ENCODE measurements around the gene SUV39H1.

DNA sequence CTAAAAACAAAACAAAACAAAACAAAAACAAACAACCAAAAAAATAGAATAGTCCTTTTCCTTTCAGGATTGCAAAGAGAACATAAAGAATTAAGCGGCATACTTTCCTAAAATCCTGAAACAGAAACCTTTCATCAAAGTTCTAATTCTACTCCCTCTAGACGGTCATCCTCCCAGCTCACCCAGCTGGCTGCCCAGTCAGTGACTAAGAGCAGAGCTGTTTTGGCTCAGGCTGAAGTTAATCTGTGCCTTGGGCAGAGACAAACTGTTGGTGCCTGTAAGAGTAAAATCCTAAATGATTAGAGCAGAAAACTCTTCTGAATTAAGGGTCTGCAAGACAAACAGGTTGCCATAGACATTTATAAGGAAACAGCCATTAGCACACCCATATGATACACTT, 30.5 kb upstream of the SUV39H1 start:
- no peak for TF ChIP-seq CTCF (IDR thresholded peaks at IDR 0.05)
- no peak for TF ChIP-seq POLR2A (IDR thresholded peaks at IDR 0.05)

Measured in gastroesophageal sphincter (tissue), 3 donors.